Heart left ventricle (tissue), 13 donors: Measurements from ENCODE around the gene PIP5K1B.

Experiments used
- POLR2A ChIP-seq, 2 donors: fragments of 450-650 bp; IDR thresholded peaks; one replicate each; pipeline ENCODE4 v1.6.1; 2017; ENCODE audit warnings: antibody characterized with exemption in 2 of 2, mild to moderate bottlenecking in 2 of 2, moderate library complexity in 2 of 2
- TF ChIP-seq, protein P1 (sequence below), 12 donors: fragments of 200-600 bp; sonication (generic) in 4 of 12; IDR thresholded peaks; one replicate each; pipeline versions ENCODE4 v1.5.0 to v1.8.0; 2018 to 2022; ENCODE audit warnings: antibody characterized with exemption in 12 of 12, mild to moderate bottlenecking in 5 of 12
- donor health status: ischemic (EF 13 %, LVEDD 7.1; RV severe dilation, severe dysfunction).
- donor health status: DM: no; HTN: yes; CAD: no.
- donor health status: DM: no; HTN: no; CAD: no.
- donor health status: ischemic (EF 25% LVEDD 6.9; RV normal size, moderate dysfunction).
- donor health status: ischemic (EF 25% LVEDD 5.7; RV mildly dilated, moderate dysfunction).
- donor health status: ischemic (EF 35%, LVEDD 5.7; RV mildly dilated, moderate dysfunction).
- donor health status: nonischemic (EF 11% LVEDD 7.7; RV severe dilation, severe dysfunction).
- donor health status: DM: yes; HTN: yes; CAD: no.
- donor health status: PGD.
- donor health status: ischemic (EF 29% LVEDD 5.4; RV normal size, mild dysfunction).
- donor health status: nonischemic (EF 23%, LVEDD 6.1; RV moderate dilation, normal function).

DNA sequence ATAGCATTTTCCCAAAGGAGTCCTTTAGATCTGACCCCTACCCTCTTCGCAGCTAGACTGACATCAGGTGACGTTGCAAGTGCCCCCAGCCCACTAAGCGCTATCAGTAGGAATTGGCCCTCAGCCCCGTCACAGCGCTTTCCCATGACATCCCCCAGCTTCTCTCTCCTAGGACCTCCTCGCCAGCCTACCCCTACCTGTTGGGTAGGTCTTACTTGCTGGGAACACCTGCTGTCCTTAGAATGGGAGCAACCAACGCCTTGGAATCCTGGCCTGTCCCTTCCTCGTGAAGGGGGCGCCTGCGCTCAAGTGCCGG, 584 bp upstream of the PIP5K1B start:
- no peak for TF ChIP-seq POLR2A (IDR thresholded peaks at IDR 0.05)
- TF ChIP-seq, protein P1, sequence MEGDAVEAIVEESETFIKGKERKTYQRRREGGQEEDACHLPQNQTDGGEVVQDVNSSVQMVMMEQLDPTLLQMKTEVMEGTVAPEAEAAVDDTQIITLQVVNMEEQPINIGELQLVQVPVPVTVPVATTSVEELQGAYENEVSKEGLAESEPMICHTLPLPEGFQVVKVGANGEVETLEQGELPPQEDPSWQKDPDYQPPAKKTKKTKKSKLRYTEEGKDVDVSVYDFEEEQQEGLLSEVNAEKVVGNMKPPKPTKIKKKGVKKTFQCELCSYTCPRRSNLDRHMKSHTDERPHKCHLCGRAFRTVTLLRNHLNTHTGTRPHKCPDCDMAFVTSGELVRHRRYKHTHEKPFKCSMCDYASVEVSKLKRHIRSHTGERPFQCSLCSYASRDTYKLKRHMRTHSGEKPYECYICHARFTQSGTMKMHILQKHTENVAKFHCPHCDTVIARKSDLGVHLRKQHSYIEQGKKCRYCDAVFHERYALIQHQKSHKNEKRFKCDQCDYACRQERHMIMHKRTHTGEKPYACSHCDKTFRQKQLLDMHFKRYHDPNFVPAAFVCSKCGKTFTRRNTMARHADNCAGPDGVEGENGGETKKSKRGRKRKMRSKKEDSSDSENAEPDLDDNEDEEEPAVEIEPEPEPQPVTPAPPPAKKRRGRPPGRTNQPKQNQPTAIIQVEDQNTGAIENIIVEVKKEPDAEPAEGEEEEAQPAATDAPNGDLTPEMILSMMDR (IDR thresholded peaks at IDR 0.05) = no peak
